Neural cell (in vitro differentiated cells): Measurements from ENCODE around the gene TBC1D14. TPM values are rescaled to one million over a fixed set of nuclear protein-coding genes. Genes with fewer than 3 reads are reported as not detected.

ENCODE experiments used
- H2AFZ ChIP-seq: fragments of 200-600, 300-800 bp; sonication (generic), shearing (Covaris generic); 2 replicates; pipeline ENCODE4 v1.6.0; 2014; ENCODE audit warnings: low read depth, mild to moderate bottlenecking, antibody characterized with exemption, low read length, moderate library complexity
- H3F3A ChIP-seq: fragments of 200-600 bp; shearing (Covaris generic); 2 replicates; pipeline ENCODE4 v1.6.1; 2016; ENCODE audit warnings: mild to moderate bottlenecking, moderate library complexity, mixed read lengths, antibody characterized with exemption, low read length; ENCODE audit not compliant: insufficient read depth, poor library complexity, severe bottlenecking
- H3K27ac ChIP-seq: fragments of 200-600, 300-800 bp; sonication (generic), shearing (Covaris generic); 2 replicates; pipeline ENCODE4 v1.5.1; 2014; ENCODE audit warnings: mild to moderate bottlenecking, low read length, moderate library complexity
- H3K27me3 ChIP-seq: fragments of 300-800, 200-600 bp; sonication (generic), shearing (Covaris generic); 2 replicates; pipeline ENCODE4 v1.6.0; 2014; ENCODE audit warnings: mild to moderate bottlenecking, low read depth, low read length, moderate library complexity; ENCODE audit not compliant: insufficient read depth
- H3K36me3 ChIP-seq: fragments of 300-800, 200-600 bp; sonication (generic), shearing (Covaris generic); 2 replicates; pipeline ENCODE4 v1.5.1; 2014; ENCODE audit warnings: mild to moderate bottlenecking, antibody characterized with exemption, low read length, moderate library complexity; ENCODE audit not compliant: insufficient read depth
- H3K4me2 ChIP-seq: fragments of 300-800, 200-600 bp; sonication (generic), shearing (Covaris generic); 2 replicates; pipeline ENCODE4 v1.6.0; 2014; ENCODE audit warnings: mild to moderate bottlenecking, low read length
- H3K4me3 ChIP-seq: fragments of 300-800, 200-600 bp; sonication (generic), shearing (Covaris generic); 2 replicates; pipeline ENCODE4 v1.5.1; 2014; ENCODE audit warnings: mild to moderate bottlenecking, low read length, moderate library complexity
- H3K79me2 ChIP-seq: fragments of 200-600 bp; shearing (Covaris generic); replicated peaks from 2 replicates; pipeline ENCODE4 v1.6.0; 2014; ENCODE audit warnings: mild to moderate bottlenecking, low read length, moderate library complexity; ENCODE audit not compliant: insufficient read depth
- H3K9ac ChIP-seq: fragments of 300-800, 200-600 bp; sonication (generic), shearing (Covaris generic); 2 replicates; pipeline ENCODE4 v1.6.1; 2016; ENCODE audit warnings: mild to moderate bottlenecking, low read length, mixed read lengths
- H3K9me2 ChIP-seq: fragments of 200-600 bp; shearing (Covaris generic); 2 replicates; pipeline ENCODE4 v1.6.1; 2016; ENCODE audit warnings: mild to moderate bottlenecking, low read length, mixed read lengths; ENCODE audit not compliant: insufficient read depth
- H3K9me3 ChIP-seq: fragments of 200-600, 300-800 bp; sonication (generic), shearing (Covaris generic); 2 replicates; pipeline ENCODE4 v1.6.1; 2016; ENCODE audit warnings: mild to moderate bottlenecking, mixed run types, low read length, moderate library complexity, mixed read lengths
- H4K20me1 ChIP-seq: fragments of 200-600 bp; shearing (Covaris generic); 2 replicates; pipeline ENCODE4 v1.6.1; 2016; ENCODE audit warnings: mild to moderate bottlenecking, mixed run types; ENCODE audit not compliant: insufficient read depth
- EP300 ChIP-seq: fragments of 450-650 bp; conservative IDR thresholded peaks from 2 replicates; pipeline ENCODE4 v1.6.1; 2014; ENCODE audit warnings: antibody characterized with exemption, mild to moderate bottlenecking, moderate library complexity; ENCODE audit not compliant: poor library complexity, severe bottlenecking
- EZH2 ChIP-seq: fragments of 200-600, 300-800 bp; shearing (Covaris generic), sonication (generic); IDR thresholded peaks from 2 replicates; pipeline ENCODE4 v1.6.1; 2014; ENCODE audit warnings: antibody characterized with exemption, low read length, borderline replicate concordance, mild to moderate bottlenecking; ENCODE audit not compliant: insufficient read depth, poor library complexity, severe bottlenecking
- MXI1 ChIP-seq: fragments of 450-650 bp; conservative IDR thresholded peaks from 2 replicates; pipeline ENCODE4 v1.6.1; 2014; ENCODE audit warnings: antibody characterized with exemption, mild to moderate bottlenecking; ENCODE audit not compliant: poor library complexity, severe bottlenecking
- POLR2AphosphoS5 ChIP-seq: IDR thresholded peaks from 2 replicates; pipeline ENCODE4 v1.6.1; 2012
- RAD21 ChIP-seq: fragments of 450-650 bp; conservative IDR thresholded peaks from 2 replicates; pipeline ENCODE4 v1.6.1; 2014; ENCODE audit warnings: antibody characterized with exemption, mild to moderate bottlenecking, moderate library complexity
- SMC3 ChIP-seq: fragments of 450-650 bp; conservative IDR thresholded peaks from 2 replicates; pipeline ENCODE4 v1.6.1; 2014; ENCODE audit warnings: antibody characterized with exemption, mild to moderate bottlenecking, moderate library complexity; ENCODE audit not compliant: poor library complexity
- TAF1 ChIP-seq: IDR thresholded peaks from 2 replicates; pipeline ENCODE4 v1.6.1; 2012; ENCODE audit warnings: low read depth
- polyA plus RNA-seq: library from polyadenylated mRNA; depleted of rRNA; stranded (reverse); fragments of >200 nt; gene quantifications from 2 replicates; pipeline ENCODE4 v1.2.3, GENCODE V29; 2014
- TF ChIP-seq, protein P1 (sequence below): fragments of 450-650 bp; IDR thresholded peaks from 2 replicates; pipeline ENCODE4 v1.5.1; 2014; ENCODE audit warnings: antibody characterized with exemption, mild to moderate bottlenecking, moderate library complexity; ENCODE audit not compliant: poor library complexity, severe bottlenecking
- TF ChIP-seq, protein P2 (sequence below): IDR thresholded peaks from 2 replicates; pipeline ENCODE4 v1.6.1; 2012; ENCODE audit warnings: borderline replicate concordance

The TBC1D14 gene
- polyA plus RNA-seq, 1 donor from 2014 or later = 125 TPM

DNA sequence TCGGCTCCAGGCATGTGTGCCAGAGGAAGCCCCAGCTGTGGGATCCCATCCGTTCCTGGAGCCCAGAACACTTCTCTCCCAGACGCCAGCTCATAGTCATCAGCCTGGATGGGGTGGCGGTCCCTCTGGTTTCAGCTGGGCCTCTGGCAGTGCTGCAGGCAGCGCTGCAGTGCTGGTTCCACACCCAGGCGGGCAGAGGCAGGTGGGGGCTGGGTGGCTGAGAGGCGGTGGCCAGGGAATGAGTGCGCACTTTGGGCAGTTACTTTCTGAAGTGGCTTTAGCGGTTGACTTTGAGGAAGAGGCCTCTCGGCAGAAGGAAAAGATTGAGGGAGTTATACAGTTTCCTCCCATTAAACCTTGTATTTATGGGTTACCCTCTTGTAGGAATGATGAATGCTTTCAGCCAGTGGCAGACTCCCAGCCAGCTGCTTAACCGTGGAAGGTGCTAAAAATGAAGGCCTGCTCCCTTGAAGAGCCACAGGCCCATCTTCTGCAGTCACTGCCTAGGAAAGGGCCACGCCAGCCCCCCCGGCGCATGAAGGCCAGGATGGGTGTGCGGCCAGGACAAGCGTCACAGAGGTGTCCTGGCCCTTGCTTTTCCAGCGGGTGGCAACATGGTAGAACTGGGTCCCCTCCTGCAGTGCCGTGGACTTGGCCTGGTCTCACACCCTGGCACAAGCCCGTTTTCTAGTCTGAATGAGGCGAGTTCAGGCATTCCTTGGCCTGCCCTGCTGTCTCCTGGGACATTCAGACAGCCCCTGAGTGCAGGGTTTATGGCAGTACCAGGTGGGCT lies 143.5 kb downstream of the TBC1D14 start:
- TF ChIP-seq, protein P1, sequence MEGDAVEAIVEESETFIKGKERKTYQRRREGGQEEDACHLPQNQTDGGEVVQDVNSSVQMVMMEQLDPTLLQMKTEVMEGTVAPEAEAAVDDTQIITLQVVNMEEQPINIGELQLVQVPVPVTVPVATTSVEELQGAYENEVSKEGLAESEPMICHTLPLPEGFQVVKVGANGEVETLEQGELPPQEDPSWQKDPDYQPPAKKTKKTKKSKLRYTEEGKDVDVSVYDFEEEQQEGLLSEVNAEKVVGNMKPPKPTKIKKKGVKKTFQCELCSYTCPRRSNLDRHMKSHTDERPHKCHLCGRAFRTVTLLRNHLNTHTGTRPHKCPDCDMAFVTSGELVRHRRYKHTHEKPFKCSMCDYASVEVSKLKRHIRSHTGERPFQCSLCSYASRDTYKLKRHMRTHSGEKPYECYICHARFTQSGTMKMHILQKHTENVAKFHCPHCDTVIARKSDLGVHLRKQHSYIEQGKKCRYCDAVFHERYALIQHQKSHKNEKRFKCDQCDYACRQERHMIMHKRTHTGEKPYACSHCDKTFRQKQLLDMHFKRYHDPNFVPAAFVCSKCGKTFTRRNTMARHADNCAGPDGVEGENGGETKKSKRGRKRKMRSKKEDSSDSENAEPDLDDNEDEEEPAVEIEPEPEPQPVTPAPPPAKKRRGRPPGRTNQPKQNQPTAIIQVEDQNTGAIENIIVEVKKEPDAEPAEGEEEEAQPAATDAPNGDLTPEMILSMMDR = no peak
- no peaks in the 10 kb centered on the region for H4K20me1 ChIP-seq

DNA sequence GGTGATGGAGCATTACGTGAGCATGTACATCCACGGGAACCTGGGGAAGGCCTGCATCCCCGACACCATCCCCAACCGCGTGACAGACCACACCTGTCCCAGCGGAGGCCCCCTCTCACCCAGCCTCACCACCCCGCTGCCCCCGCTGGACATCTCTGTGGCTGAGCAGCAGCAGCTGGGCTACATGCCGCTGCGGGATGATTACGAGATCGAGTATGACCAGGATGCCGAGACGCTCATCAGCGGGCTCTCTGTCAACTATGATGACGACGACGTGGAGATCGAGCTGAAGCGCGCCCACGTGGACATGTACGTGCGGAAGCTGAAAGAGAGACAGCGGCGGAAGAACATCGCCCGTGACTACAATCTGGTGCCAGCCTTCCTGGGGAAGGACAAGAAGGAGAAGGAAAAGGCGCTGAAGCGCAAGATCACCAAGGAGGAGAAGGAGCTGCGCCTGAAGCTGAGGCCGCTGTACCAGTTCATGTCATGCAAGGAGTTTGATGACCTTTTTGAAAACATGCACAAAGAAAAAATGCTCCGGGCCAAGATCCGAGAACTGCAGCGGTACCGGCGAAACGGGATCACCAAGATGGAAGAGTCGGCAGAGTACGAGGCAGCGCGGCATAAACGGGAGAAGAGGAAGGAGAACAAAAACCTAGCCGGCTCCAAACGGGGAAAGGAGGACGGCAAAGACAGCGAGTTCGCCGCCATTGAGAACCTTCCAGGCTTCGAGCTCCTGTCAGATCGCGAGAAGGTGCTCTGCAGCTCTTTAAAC lies 144.7 kb downstream of the TBC1D14 start:
- TF ChIP-seq EP300 = no peak
- Histone ChIP-seq H3K79me2 (no peaks in the 10 kb centered on the region), H2AFZ (no peak overlapping the region), H3K9me2 (no peaks in the 10 kb centered on the region), H3K27ac (no peak overlapping the region), H3K9me3 (no peaks in the 10 kb centered on the region), H3K4me3 (no peak overlapping the region), H3K4me2 (no peak overlapping the region), H3K27me3 (no peaks in the 10 kb centered on the region), H3K9ac (no peak overlapping the region), H4K20me1 (no peaks in the 10 kb centered on the region), H3F3A (no peaks in the 10 kb centered on the region), H3K36me3 (peaks cover 11% of the 10 kb centered on the region)

More for the DNA sequence above, 143.5 kb downstream of the TBC1D14 start:
- H3K27ac ChIP-seq = no peak overlapping the region
- no peak overlapping the region for H3K4me2 ChIP-seq
- H3F3A ChIP-seq = no peaks in the 10 kb centered on the region
- no peak overlapping the region for H3K4me3 ChIP-seq
- H3K9ac ChIP-seq = no peak overlapping the region
- H2AFZ ChIP-seq = no peak overlapping the region
- H3K27me3 ChIP-seq = no peaks in the 10 kb centered on the region
- H3K36me3 ChIP-seq = peaks cover 11% of the 10 kb centered on the region
- H3K9me3 ChIP-seq = no peaks in the 10 kb centered on the region
- no peaks in the 10 kb centered on the region for H3K9me2 ChIP-seq
- peaks cover 1% of the 10 kb centered on the region for H3K79me2 ChIP-seq

DNA sequence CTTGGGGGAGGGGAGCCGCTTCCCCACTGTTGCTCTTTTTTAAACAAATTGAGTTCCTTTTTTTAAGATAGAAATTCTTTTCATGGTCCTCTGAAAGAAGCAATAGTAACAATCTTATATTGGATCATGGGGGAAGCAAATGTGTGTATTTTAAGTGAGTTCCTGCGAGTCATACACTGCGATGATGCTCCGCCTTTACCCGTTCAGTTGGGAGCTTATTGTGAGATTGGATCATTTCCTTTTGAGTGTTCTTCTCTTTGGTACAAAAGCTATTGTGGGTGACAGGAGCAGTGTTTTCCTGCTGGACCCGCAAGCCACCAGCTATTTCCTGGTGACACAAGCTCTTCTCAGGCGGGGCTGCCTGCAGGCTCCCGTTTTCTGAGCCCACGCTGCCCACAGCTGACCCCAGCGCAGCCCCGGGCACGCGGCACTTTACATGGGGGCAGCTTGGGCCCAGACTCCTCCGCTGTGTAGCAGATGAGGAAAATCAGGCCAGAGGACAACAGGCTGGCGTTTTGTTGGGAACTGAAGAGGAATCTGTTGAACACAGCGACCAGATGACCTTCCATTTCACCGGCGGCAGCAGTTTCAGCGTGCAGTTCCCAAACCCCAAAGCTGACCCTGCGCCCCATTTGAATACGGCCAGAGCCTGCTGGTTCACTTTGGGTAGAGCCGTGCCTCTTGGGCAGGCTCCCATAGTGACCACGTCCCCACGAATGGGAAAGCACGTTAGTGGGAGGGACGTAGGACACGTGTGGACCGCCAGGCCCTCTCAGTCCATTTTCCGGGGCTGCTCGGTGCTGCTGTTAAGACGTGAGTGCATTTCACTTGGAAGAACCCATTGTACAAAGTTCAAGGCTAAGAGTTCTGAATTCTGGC lies 145.7 kb downstream of the TBC1D14 start:
- Histone ChIP-seq H3K36me3 (peaks cover 14% of the 10 kb centered on the region), H3K9me3 (no peaks in the 10 kb centered on the region), H3K4me2 (no peak overlapping the region), H3K27me3 (no peaks in the 10 kb centered on the region), H3K79me2 (no peaks in the 10 kb centered on the region), H3K4me3 (no peak overlapping the region), H2AFZ (no peak overlapping the region), H3K27ac (no peak overlapping the region), H3F3A (no peaks in the 10 kb centered on the region), H3K9ac (no peak overlapping the region), H4K20me1 (no peaks in the 10 kb centered on the region), H3K9me2 (no peaks in the 10 kb centered on the region)
- TF ChIP-seq MXI1 (no peak), TAF1 (no peak), EZH2 (no peak), RAD21 (no peak), POLR2AphosphoS5 (no peak), SMC3 (no peak), EP300 (no peak)
- TF ChIP-seq, protein P2, sequence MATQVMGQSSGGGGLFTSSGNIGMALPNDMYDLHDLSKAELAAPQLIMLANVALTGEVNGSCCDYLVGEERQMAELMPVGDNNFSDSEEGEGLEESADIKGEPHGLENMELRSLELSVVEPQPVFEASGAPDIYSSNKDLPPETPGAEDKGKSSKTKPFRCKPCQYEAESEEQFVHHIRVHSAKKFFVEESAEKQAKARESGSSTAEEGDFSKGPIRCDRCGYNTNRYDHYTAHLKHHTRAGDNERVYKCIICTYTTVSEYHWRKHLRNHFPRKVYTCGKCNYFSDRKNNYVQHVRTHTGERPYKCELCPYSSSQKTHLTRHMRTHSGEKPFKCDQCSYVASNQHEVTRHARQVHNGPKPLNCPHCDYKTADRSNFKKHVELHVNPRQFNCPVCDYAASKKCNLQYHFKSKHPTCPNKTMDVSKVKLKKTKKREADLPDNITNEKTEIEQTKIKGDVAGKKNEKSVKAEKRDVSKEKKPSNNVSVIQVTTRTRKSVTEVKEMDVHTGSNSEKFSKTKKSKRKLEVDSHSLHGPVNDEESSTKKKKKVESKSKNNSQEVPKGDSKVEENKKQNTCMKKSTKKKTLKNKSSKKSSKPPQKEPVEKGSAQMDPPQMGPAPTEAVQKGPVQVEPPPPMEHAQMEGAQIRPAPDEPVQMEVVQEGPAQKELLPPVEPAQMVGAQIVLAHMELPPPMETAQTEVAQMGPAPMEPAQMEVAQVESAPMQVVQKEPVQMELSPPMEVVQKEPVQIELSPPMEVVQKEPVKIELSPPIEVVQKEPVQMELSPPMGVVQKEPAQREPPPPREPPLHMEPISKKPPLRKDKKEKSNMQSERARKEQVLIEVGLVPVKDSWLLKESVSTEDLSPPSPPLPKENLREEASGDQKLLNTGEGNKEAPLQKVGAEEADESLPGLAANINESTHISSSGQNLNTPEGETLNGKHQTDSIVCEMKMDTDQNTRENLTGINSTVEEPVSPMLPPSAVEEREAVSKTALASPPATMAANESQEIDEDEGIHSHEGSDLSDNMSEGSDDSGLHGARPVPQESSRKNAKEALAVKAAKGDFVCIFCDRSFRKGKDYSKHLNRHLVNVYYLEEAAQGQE = no peak
- TF ChIP-seq, protein P1 = no peak
